NCI-H748 (cell line): ENCODE data around the gene RNASEL.
A peak's percentile ranks its signal among the peaks of the same experiment; 100 is the strongest.
"Not testable (repeated sequence)": the region's sequence is repeated elsewhere in the genome, so short reads cannot be mapped to it uniquely, and the experiment has no call there.

Source experiments
- DNase-seq: peaks from one replicate; lab custom pipeline; 2025; ENCODE audit not compliant: unreplicated experiment; lab: John Stamatoyannopoulos, UW

Gene RNASEL

DNA sequence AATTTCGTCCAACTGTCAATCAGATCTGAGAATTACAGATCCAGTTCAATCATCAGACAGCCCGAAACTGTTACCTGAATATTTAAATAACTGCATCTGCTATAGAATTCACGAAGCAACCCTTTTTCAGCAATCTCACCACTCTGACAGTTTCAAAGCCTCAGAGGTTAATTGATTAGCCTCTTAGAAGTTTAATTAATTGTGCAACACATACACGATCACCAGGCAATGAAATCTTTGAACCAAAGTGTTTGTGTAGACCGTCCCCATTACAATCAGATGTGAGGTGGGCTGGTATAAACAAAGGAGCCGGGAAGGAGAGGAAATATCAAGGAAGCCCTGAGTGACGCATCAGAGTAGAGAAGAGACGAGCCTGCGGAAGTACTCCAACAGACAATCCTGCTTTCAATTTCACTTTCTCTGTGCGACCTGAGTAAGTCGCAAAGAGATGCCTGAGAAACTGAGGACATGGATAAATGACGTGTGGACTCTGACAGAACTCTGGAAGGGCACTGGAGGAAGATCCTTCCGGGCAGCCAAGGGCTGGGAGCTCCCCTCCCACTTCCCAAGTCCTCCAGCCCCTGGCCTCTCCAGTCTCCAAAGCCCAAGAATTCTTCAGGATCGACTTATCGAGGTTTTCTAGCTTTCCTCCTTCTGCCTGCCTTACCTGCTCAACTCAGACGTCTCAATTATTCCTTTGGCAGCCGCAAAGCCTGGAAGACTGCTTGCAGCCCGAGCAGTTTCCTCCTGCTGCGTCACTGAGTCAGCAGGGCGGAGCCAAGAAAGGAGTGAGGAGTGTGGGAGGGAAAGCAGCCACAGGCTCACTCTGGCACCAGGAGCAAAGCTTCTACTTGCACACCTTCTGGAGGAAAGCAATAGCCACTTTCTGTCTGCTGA, at the start of gene RNASEL:
Gene RNASEL, minus strand, starts transcription at position 757 of the 897 bp plus-strand sequence. CDS start 2,450 bp downstream, outside the sequence.
- DNase-seq, result no peak

DNA sequence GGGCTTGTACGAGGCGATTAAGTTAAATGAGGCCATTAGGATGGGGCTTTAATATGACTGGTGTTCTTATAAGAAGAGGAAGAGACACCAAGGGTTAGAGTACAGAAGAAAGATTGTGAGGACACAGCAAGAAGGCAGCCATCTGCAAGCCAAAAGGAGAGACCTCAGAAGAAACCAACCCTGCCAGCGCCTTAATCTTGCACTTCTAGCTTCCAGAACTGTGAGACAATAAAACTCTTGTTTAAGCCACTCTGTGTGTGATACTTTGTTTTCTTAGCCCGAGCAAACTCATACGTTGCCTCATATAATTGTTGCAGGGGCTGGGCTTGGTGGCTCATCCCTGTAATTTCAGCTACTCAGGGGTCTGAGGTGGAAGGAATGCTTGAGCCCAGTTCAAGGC, 48.7 kb upstream of the RNASEL start:
- no peak for DNase-seq

DNA sequence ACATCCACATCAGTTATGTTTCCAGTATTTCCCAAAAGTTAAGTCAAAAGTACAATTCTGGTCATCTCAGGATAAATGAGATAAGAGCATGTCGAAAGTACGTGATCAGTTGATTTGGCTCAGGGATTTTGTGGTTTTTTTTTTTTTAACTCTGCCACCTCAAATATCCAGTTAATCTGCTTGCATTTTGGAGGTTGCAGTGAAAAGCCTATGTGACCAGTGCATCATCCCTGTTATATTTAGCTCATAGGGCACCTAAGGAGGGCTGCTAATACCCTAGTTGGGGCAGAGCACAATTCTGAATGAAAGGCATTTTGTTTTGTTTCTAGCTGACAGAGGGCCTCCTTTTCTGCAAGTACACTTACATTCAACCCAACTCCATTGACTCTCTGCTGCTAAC, 46.8 kb upstream of the RNASEL start:
- no peak for DNase-seq

GRCh38 chr1:182634306-182635072, 45.4 kb upstream of the RNASEL start:
- peak; percentile 84 for DNase-seq

- DNase-seq, result peak; percentile 95
Measured at GRCh38 chr1:182633657-182634281, 44.7 kb upstream of the RNASEL start.

- no peak for DNase-seq
Measured at GRCh38 chr1:182633031-182633430, 44.0 kb upstream of the RNASEL start.

DNA sequence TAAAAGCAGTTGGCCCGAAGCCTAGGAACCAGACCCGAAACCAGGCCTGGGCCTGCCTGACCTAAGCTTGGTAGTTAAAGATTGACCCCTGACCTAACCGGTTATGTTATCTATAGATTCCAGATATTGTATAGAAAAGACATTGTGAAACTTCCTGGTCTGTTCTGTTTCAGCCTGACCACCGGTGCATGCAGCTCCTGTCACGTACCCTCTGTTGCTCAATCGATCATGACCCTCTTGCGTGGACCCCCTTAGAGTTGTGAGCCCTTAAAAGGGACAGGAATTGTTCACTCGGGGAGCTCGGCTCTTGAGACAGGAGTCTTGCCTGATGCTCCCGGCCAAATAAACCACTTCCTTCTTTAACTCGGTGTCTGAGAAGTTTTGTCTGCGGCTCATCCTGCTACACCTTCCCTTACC, 43.4 kb upstream of the RNASEL start:
- not testable (repeated sequence) for DNase-seq

DNA sequence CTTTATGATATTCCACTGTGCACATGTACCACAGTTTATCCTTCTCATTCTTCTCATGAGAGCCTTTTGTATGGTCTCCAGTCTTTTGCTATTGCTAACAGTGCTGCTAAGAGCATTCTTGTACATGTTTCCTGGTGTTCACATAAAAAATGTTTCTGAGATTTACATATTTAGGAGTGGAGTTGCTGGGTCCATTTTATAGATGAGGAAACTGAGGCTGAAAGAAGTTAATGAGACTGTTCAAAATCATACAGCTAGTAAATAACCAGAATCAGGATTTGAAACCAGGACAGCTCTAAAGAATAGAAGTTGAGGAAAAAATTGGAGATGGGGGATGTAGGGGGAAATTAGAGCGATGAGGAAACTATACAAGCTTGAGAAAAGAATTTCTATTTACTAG, 42.9 kb upstream of the RNASEL start:
- DNase-seq, result no peak

DNA sequence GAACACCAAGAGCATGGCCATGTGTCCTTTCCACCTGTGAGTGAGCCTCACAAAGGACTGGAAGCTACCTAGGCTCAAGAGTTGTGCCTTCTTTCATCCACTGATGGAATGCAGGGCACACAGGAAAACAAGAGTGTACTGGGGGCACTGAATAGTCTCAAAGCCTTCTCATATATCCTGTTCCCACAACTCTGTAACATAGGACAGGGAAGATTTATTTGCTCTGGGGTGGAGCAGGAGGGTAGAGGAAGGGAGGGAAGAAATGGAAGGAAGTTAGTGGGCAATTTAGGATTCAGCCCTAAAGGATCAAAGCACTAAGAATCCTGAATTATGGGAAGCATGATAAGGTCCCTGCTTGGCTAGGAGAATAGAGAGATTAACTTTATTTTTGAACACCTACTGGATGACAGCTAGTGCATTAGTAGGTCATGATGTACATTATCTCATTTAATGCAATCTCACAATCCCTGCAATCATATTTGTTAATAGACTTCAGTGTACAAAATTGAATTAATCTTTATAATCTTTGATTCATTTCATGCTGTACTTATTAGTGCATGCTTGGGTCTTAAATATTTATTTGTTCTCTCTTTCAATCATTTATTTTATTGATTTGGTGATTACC, 42.1 kb upstream of the RNASEL start:
- DNase-seq, result no peak

GRCh38 chr1:182630586-182630985, 41.5 kb upstream of the RNASEL start:
- DNase-seq, result no peak

DNA sequence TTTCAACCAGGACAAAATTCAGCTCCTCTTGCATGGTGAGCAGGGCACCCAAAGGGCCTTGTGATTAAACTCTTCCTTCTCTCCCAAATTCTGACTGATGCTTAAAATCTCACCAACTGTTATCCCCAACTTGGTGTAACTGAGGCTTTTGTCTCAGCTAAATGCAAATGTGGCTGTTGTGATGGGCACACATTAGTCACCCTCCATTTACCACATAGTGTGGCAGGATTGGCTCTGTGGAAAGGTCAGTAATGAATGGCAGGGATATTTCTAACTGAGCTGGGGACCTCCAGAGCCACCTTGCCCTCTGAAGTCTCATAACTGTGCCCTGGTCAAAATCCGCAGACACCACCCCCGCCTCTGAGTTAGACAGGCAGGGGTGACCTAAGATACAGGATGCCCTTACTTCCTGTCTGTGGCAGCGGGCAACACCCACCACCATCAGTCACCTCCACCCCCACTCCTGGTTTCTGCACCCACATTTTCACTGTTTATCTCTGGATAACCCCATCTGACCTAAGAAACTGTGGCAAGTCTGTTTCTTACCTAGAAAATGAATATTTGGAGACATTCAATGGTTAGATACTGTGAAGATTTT, 40.5 kb upstream of the RNASEL start:
- DNase-seq, result no peak

GRCh38 chr1:182629080-182629479, 40.0 kb upstream of the RNASEL start:
- no peak for DNase-seq

- no peak for DNase-seq
Measured at GRCh38 chr1:182628657-182629056, 39.6 kb upstream of the RNASEL start.

- DNase-seq, result no peak
Measured at GRCh38 chr1:182627622-182628021, 38.6 kb upstream of the RNASEL start.

DNA sequence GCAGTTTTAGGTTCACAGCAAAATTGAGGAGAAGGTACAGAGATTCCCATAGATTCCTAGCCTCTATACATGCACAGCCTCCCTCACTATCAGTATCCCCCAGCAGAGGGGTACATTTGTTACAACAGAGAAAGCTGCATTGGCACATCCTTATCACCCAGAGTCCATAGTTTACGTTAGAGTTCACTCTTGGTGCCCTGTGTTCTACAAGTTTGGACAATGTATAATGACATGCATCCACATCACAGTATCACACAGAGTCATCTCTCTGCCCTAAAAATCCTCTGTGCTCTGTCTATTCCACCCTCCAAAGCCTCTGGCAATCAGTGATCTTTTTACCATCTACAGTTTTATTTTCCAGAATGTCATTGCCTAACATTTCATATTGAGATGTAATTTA, 37.5 kb upstream of the RNASEL start:
- no peak for DNase-seq

DNA sequence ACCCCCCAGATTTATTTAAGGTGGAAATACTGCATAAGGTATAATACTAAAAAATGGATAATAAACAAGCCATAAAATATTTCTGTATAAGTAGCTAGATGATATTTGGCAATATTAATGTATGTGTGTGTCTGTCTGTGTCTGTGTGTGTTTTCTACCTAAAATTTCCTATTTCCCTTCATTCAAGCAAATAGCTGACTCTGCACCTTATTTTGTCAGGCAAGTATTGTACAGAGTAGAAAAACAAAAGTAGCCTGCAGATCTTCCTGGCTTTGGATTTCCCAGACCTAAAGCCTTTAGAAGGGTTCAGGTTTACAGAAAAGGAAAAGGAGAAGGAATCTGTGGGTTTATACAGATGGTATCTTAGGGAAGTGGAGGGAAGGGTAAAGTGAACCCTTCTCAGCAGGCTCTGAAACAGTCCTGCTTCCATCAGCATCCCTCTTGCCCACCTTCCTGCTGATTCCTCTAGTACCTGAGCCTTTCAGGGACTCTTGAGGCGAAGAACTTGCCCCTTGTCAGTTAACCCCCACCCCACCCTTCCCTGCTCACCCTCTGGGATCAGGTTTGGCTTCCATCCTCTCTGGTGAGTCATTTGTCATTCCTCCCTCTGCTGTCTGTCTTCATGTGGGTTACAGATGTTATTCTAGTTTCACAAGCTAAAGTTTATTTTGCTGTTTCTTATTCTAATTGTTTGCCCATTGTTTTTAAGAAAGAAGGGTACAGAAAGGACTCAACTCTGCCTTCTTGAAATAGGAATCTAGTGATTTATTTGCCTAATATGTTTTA, 36.9 kb upstream of the RNASEL start:
- DNase-seq, result no peak

- no peak for DNase-seq
Measured at GRCh38 chr1:182625024-182625423, 36.0 kb upstream of the RNASEL start.

- DNase-seq, result no peak
Measured at GRCh38 chr1:182624577-182624976, 35.5 kb upstream of the RNASEL start.

GRCh38 chr1:182622901-182623528, 34.0 kb upstream of the RNASEL start:
- DNase-seq, result no peak

DNA sequence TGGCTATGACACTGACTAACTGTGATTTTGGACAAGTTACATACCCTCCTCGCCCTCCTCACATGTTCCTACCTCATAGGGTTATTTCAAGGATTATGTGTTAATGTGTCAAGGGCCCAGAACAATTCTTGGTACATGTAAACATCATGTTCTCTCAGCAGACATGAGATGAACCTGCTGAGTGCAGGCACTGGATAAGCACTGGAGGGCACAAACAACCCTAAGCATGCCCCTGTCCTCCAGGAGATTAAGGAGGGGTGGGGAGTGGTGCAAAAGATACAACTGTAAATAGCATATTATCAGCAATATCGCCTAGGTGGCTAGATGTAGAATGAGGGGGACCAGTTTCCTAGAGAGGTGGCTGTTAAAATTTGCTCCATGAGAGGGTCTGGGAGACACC, 32.9 kb upstream of the RNASEL start:
- DNase-seq, result no peak
